NT2/D1 (cell line): ENCODE measurements around the gene CGN.

Experiments
- DNase-seq: peaks from one replicate; pipeline ENCODE4 v3.0.0-alpha.2; 2011; ENCODE audit warnings: low read depth, low spot score
- H3K27me3 ChIP-seq: 2 replicates; pipeline ENCODE4 v1.6.0; 2011; ENCODE audit warnings: mild to moderate bottlenecking; ENCODE audit not compliant: insufficient read length, insufficient read depth
- H3K36me3 ChIP-seq: 2 replicates; pipeline ENCODE4 v1.6.1; 2011; ENCODE audit warnings: mild to moderate bottlenecking, low read length, mixed read lengths; ENCODE audit not compliant: insufficient read depth, insufficient read length
- H3K4me1 ChIP-seq: 2 replicates; pipeline ENCODE4 v1.5.1; 2011; ENCODE audit not compliant: insufficient read depth, insufficient read length
- H3K4me3 ChIP-seq: 2 replicates; pipeline ENCODE4 v1.5.1; 2011; ENCODE audit warnings: low read depth; ENCODE audit not compliant: insufficient read length
- H3K9ac ChIP-seq: 2 replicates; pipeline ENCODE4 v1.6.0; 2011; ENCODE audit warnings: low read depth; ENCODE audit not compliant: insufficient read length
- H3K9me3 ChIP-seq: 2 replicates; pipeline ENCODE4 v1.5.1; 2011; ENCODE audit warnings: mild to moderate bottlenecking, low read length; ENCODE audit not compliant: insufficient read depth
- SUZ12 ChIP-seq: IDR thresholded peaks from 2 replicates; pipeline ENCODE4 v1.6.1; 2011; ENCODE audit not compliant: insufficient read length, insufficient read depth; ENCODE audit errors: extremely low read depth
- YY1 ChIP-seq: IDR thresholded peaks from 2 replicates; pipeline ENCODE4 v1.6.1; 2011; ENCODE audit not compliant: insufficient read length, insufficient read depth
- ZNF274 ChIP-seq: IDR thresholded peaks from 2 replicates; pipeline ENCODE4 v1.6.1; 2011; ENCODE audit warnings: mild to moderate bottlenecking, low read depth, low read length

Gene CGN

DNA sequence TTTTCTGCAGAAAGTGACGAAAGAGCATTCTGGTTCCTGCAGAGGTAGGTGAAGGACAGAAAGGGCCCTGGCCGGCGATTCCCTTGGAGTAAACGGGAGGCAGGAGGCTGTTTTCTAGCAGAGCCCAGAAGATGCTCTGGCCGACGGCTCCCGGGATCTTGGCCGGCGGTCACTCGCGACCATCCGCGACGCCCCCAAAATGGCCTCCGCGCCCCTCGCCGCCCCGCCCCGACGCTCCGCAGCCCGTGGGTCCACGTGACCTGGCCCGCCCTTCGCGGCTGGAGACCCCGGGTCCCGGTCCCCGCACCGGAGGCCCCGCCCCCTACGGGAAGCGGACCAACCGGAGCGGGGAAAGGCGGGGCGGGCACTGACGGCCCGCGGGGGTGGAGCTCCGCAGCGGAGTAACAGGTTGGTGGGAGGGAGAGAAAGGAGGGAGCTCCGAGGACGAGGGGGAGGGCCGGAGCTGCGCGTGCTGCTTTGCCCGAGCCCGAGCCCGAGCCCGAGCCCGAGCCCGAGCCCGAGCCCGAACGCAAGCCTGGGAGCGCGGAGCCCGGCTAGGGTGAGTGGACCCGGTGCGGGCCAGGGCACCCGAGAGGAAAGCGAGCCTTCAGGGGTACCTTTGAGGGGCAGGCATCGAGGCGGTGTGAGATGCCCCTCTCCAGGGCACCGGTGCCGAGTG is at the start of gene CGN:
Gene CGN (plus strand): TSS at position 431 of the 679 bp plus-strand sequence. CDS start 7,133 bp downstream, outside the sequence.
- DNase-seq: peak; percentile 98
- peak within 1 kb of the TSS; percentile 75 for H3K4me3 ChIP-seq
- H3K4me1 ChIP-seq: peaks cover 22% of the 10 kb centered on the region
- no peaks in the 10 kb centered on the region for H3K36me3 ChIP-seq
- H3K9me3 ChIP-seq: no peaks in the 10 kb centered on the region
- H3K9ac ChIP-seq: peak within 1 kb of the TSS; percentile 87
- no peaks in the 10 kb centered on the region for H3K27me3 ChIP-seq
- TF ChIP-seq ZNF274: no peak
- TF ChIP-seq YY1: peak; percentile 56

GRCh38 chr1:151461694-151462093 is 49.5 kb upstream of the CGN start:
- Histone ChIP-seq H3K27me3 (no peaks in the 10 kb centered on the region), H3K4me1 (no peaks in the 10 kb centered on the region), H3K9ac (no peak overlapping the region), H3K9me3 (no peaks in the 10 kb centered on the region), H3K4me3 (no peak overlapping the region), H3K36me3 (no peaks in the 10 kb centered on the region)
- no peak for TF ChIP-seq SUZ12
- TF ChIP-seq YY1: no peak
- TF ChIP-seq ZNF274: no peak
- no peak for DNase-seq

GRCh38 chr1:151465026-151465425 is 46.2 kb upstream of the CGN start:
- no peak overlapping the region for H3K4me3 ChIP-seq
- H3K9me3 ChIP-seq: no peaks in the 10 kb centered on the region
- no peaks in the 10 kb centered on the region for H3K36me3 ChIP-seq
- DNase-seq: no peak
- H3K27me3 ChIP-seq: no peaks in the 10 kb centered on the region
- no peak for TF ChIP-seq ZNF274
- TF ChIP-seq SUZ12: no peak
- no peak for TF ChIP-seq YY1
- H3K9ac ChIP-seq: no peak overlapping the region
- no peaks in the 10 kb centered on the region for H3K4me1 ChIP-seq

DNA sequence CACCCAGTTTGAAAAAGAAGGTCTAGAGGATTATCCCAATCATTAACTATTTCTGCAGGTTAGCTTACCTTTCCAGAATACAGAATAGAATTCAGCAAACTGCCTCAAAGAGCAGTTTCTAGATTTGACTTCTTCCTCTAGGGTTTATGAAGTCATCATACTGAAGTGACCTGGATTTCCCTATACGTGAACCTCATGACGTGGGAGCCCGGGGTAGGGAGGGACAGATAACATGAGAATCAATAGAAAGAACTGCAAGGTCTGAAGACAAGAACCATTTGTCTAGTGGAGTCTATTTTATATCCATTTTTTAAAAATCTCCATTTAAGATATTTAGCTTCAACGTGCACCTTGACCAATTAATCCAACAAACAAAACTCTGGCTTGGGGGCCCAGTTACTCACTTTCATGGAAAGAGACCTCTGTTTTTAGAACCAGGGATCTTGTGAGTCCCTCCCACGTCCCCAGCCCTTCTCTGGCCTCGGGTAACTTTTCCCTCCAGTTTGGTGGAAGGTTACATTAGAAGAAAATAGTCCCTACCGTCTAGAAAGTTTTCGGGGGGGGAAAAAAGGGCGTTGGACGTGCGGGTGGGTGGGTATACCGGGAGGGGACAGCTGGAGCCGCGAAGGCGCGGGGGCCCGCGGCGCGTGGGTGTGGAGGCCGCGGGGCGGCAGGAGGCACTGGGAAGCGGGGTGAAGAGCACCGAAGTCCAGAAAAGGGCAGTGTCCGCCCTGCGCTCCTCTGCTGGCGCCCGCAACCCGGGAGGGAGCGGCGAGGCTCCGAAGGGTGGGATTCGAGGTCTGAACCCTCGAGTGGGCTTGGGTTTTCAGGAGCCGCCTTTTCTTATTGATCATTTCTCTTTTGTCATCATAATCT is 38.1 kb upstream of the CGN start:
- no peak overlapping the region for H3K9ac ChIP-seq
- DNase-seq: no peak

DNA sequence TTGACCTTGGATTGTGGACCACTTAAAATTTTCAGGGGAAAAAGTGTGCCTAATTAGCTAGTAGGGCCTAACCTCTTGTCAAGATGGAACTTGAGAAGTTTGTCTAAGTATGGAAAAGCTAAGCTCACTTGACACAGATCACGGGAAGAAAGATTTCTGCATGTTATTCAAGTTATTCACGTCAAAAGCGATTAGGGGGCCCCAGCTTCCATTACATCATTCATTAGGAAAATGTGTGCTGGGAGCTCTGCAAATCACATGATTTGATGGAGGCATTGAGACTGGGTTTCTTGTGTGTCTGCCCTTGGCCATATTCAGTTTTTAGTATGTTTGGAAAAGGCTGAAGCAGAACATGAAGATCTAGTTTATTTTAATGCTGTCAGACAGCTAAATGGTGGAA is 36.4 kb upstream of the CGN start:
- Histone ChIP-seq H3K9me3 (no peaks in the 10 kb centered on the region), H3K4me1 (no peaks in the 10 kb centered on the region), H3K36me3 (no peaks in the 10 kb centered on the region), H3K27me3 (no peaks in the 10 kb centered on the region), H3K4me3 (no peak overlapping the region), H3K9ac (no peak overlapping the region)
- no peak for DNase-seq
- TF ChIP-seq SUZ12 (no peak), YY1 (no peak), ZNF274 (no peak)

More for the DNA sequence above, 38.1 kb upstream of the CGN start:
- no peaks in the 10 kb centered on the region for H3K36me3 ChIP-seq
- H3K4me1 ChIP-seq: no peaks in the 10 kb centered on the region
- no peaks in the 10 kb centered on the region for H3K9me3 ChIP-seq
- TF ChIP-seq ZNF274: no peak
- TF ChIP-seq YY1: no peak
- no peak for TF ChIP-seq SUZ12
- H3K27me3 ChIP-seq: no peaks in the 10 kb centered on the region
- H3K4me3 ChIP-seq: no peak overlapping the region

DNA sequence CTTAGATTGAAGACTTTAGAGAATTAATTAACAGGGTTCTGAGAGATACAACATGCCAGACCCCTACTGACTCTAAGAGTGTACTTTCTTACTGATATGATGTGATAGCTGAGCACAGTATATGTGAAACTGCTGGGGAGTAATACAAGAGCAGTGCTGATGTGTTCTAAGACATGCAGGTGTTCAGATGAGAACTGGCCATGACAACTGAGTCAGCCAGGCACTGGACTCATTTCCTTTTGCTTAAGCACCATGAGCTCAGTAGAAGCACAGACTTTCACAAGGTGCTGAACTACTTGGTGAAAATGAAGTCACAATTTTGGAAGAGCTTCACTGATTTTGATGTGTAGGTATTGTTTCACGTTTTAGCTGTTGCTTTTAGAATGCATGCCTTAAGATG is 36.0 kb upstream of the CGN start:
- no peak for DNase-seq
- Histone ChIP-seq H3K36me3 (no peaks in the 10 kb centered on the region), H3K4me3 (no peak overlapping the region), H3K4me1 (no peaks in the 10 kb centered on the region), H3K27me3 (no peaks in the 10 kb centered on the region), H3K9ac (no peak overlapping the region), H3K9me3 (no peaks in the 10 kb centered on the region)
- TF ChIP-seq YY1 (no peak), SUZ12 (no peak), ZNF274 (no peak)

DNA sequence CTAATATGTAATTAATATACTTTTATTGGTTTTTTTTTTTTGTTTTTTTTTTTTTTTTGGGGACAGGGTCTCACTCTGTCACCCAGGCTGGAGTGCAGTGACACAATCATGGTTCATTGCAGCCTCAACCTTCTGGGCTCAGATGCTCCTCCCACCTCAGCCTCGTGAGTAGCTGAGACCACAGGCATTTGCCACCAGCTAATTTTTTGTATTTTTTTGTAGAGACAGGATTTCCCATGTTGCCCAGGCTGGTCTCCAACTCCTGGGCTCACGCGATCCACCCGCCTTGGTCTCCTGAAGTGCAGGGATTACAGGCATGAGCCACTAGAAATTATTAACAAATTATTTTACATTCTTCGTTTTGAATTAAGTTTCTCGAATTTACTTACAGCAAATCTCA is 35.1 kb upstream of the CGN start:
- no peak for DNase-seq
- H3K4me3 ChIP-seq: no peak overlapping the region
- no peaks in the 10 kb centered on the region for H3K27me3 ChIP-seq
- TF ChIP-seq YY1 (no peak), ZNF274 (no peak), SUZ12 (no peak)
- H3K4me1 ChIP-seq: no peaks in the 10 kb centered on the region
- no peaks in the 10 kb centered on the region for H3K36me3 ChIP-seq
- no peak overlapping the region for H3K9ac ChIP-seq
- H3K9me3 ChIP-seq: no peaks in the 10 kb centered on the region
